PC-9 (cell line): Measurements from ENCODE around the gene CYP4A22.

Experiments used
- EZH2 ChIP-seq: fragments of 200-600 bp; sonication (generic); IDR thresholded peaks from 2 replicates; pipeline ENCODE4 v1.8.0; 2017; ENCODE audit warnings: antibody characterized with exemption, low read depth
- TF ChIP-seq, protein P1 (sequence below): fragments of 200-600 bp; sonication (generic); conservative IDR thresholded peaks from 2 replicates; pipeline ENCODE4 v1.6.1; 2017; ENCODE audit warnings: mixed run types, antibody characterized with exemption, mild to moderate bottlenecking, moderate library complexity

DNA sequence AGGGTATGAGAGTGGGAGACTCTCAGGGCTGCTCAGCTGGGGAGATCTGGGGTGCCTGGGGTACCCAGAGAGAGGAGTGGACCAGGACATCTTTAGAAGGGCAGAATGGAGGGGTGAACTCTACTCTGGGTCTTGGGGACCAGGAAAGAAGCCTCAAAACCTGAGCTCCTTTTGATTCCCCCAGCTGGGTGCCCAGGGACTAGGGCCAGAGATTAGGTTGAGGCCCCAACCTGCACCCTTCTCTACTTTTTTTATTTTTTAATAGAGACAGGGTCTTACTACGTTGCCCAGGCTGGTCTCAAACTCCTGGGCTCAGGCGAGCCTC, 50.6 kb downstream of the CYP4A22 start:
- TF ChIP-seq, protein P1, sequence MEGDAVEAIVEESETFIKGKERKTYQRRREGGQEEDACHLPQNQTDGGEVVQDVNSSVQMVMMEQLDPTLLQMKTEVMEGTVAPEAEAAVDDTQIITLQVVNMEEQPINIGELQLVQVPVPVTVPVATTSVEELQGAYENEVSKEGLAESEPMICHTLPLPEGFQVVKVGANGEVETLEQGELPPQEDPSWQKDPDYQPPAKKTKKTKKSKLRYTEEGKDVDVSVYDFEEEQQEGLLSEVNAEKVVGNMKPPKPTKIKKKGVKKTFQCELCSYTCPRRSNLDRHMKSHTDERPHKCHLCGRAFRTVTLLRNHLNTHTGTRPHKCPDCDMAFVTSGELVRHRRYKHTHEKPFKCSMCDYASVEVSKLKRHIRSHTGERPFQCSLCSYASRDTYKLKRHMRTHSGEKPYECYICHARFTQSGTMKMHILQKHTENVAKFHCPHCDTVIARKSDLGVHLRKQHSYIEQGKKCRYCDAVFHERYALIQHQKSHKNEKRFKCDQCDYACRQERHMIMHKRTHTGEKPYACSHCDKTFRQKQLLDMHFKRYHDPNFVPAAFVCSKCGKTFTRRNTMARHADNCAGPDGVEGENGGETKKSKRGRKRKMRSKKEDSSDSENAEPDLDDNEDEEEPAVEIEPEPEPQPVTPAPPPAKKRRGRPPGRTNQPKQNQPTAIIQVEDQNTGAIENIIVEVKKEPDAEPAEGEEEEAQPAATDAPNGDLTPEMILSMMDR: no peak
- no peak for TF ChIP-seq EZH2
